ENCODE data around the gene GOLT1A.

Gene GOLT1A

DNA sequence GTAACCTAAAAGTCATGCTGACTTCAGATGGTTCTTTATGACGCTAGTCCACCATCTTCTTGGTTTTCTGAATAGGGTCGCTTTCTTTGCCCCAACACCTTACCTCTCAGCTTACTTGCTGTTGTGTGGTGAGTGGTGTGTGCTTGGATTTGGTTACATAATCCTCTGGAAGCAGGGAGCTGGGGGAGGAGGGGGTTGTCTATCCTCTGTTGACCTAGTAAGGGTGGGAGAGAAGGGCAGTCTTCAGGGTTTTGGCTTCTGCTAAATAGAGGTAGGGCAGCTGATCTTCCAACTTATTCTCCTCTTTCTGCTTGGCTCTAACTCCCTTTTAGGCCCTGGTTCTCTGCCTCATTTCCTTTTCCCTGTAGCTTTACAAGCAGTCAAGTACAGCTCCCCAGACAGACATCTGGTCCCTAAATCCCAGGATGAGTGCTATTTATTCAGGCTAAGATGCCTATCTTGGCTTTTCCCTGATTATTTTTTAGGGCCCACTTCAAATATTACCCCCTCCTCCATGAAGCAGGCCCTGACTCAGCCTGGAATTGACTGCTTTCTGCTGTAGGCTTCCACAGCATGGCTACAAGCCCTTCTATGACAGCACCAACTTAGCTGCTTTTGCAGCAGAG, 41.3 kb downstream of the GOLT1A start:
- H3K9ac ChIP-seq (ENCODE audit: low read length) = no peak overlapping the region
- no peaks in the 10 kb centered on the region for H3K9me2 ChIP-seq (ENCODE audit: low read depth, low read length)
- H4K20me1 ChIP-seq (ENCODE audit: insufficient read depth, low read length) = no peaks in the 10 kb centered on the region
- no peaks in the 10 kb centered on the region for H3K4me1 ChIP-seq (ENCODE audit: insufficient read depth, low read length, severe bottlenecking)
- TF ChIP-seq, protein P1, sequence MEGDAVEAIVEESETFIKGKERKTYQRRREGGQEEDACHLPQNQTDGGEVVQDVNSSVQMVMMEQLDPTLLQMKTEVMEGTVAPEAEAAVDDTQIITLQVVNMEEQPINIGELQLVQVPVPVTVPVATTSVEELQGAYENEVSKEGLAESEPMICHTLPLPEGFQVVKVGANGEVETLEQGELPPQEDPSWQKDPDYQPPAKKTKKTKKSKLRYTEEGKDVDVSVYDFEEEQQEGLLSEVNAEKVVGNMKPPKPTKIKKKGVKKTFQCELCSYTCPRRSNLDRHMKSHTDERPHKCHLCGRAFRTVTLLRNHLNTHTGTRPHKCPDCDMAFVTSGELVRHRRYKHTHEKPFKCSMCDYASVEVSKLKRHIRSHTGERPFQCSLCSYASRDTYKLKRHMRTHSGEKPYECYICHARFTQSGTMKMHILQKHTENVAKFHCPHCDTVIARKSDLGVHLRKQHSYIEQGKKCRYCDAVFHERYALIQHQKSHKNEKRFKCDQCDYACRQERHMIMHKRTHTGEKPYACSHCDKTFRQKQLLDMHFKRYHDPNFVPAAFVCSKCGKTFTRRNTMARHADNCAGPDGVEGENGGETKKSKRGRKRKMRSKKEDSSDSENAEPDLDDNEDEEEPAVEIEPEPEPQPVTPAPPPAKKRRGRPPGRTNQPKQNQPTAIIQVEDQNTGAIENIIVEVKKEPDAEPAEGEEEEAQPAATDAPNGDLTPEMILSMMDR (IDR thresholded peaks at IDR 0.05; ENCODE audit: low read length) = no peak
- TF ChIP-seq EZH2 (IDR thresholded peaks at IDR 0.05; ENCODE audit: borderline replicate concordance, low read length) = no peak
- no peaks in the 10 kb centered on the region for H3K36me3 ChIP-seq (ENCODE audit: insufficient read depth, low read length)
- no peak overlapping the region for H3K4me3 ChIP-seq (ENCODE audit: low read depth, low read length, poor library complexity, severe bottlenecking)
- H3K9me3 ChIP-seq (ENCODE audit: low read length) = peaks cover 22% of the 10 kb centered on the region
- no peak overlapping the region for H3K27ac ChIP-seq (ENCODE audit: low read depth, low read length, poor library complexity, severe bottlenecking)
- no peaks in the 10 kb centered on the region for H3K27me3 ChIP-seq (ENCODE audit: insufficient read depth, low read length)
- no peaks in the 10 kb centered on the region for H3K79me2 ChIP-seq (ENCODE audit: insufficient read depth, low read length)
- H3K4me2 ChIP-seq (ENCODE audit: low read length) = no peak overlapping the region
- no peak overlapping the region for H2AFZ ChIP-seq (ENCODE audit: low read length)
- no peaks in the 10 kb centered on the region for H3F3A ChIP-seq (ENCODE audit: insufficient read depth, low read length)

DNA sequence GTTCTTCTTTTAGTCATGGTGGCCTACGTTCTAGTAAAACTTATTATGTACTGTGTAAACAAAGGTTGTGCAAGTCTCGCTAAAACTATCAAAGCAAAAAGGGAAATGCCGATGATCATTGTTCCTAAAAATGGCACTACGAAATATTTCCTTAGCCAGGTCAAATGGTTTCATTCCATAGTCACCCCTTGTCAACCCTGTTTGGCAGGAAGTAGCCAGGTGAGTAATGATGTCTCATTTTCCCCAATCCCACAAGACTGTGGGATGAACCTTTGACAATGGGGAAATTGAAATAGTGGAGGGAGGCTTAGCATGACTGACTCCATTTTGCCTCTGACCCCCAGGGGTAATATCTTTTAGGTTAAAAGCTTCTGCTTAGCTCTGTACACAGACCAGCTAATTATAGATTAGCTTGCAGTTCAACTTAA, 42.0 kb downstream of the GOLT1A start:
- no peak overlapping the region for H3K9ac ChIP-seq (ENCODE audit: low read length)
- H3K36me3 ChIP-seq (ENCODE audit: insufficient read depth, low read length) = no peaks in the 10 kb centered on the region
- H3K9me2 ChIP-seq (ENCODE audit: low read depth, low read length) = no peaks in the 10 kb centered on the region
- no peak overlapping the region for H3K4me3 ChIP-seq (ENCODE audit: low read depth, low read length, poor library complexity, severe bottlenecking)
- no peaks in the 10 kb centered on the region for H3K27me3 ChIP-seq (ENCODE audit: insufficient read depth, low read length)
- no peaks in the 10 kb centered on the region for H4K20me1 ChIP-seq (ENCODE audit: insufficient read depth, low read length)
- H3K9me3 ChIP-seq (ENCODE audit: low read length) = peaks cover 22% of the 10 kb centered on the region
- TF ChIP-seq EZH2 (IDR thresholded peaks at IDR 0.05; ENCODE audit: borderline replicate concordance, low read length) = no peak
- TF ChIP-seq, protein P1 (IDR thresholded peaks at IDR 0.05; ENCODE audit: low read length) = no peak
- no peak overlapping the region for H2AFZ ChIP-seq (ENCODE audit: low read length)
- no peaks in the 10 kb centered on the region for H3K79me2 ChIP-seq (ENCODE audit: insufficient read depth, low read length)
- H3K4me1 ChIP-seq (ENCODE audit: insufficient read depth, low read length, severe bottlenecking) = no peaks in the 10 kb centered on the region
- no peaks in the 10 kb centered on the region for H3F3A ChIP-seq (ENCODE audit: insufficient read depth, low read length)
- no peak overlapping the region for H3K4me2 ChIP-seq (ENCODE audit: low read length)
- no peak overlapping the region for H3K27ac ChIP-seq (ENCODE audit: low read depth, low read length, poor library complexity, severe bottlenecking)

DNA sequence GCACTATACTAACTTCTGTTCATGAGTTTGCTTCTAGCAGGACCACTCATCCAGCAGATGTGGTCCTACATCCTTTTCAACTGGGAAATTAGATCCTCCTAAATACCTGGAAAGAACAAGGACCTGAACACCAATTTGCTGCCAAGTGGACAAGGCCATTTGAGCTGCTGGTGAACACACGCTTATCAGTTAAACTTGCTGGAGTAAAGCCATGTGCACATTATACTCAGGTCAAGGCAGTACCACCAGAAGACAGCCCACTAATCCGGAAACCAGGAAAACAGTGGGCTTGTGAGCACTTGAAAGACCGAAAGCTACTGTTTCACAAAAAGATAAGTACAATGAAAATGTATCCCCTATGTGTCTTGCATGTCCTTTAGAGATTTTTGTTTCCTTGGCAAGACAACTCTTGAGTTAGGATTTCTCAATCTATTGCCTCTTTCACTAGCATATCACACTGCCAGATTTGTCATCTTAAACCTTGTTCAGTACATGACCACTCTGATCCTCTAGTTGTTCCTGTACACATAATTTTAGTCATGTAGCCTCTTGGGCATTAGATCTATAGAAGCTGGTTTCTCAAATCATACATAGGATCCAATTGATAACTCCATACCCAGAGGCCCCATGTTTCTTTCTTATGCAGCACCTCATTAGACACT, 43.2 kb downstream of the GOLT1A start:
- TF ChIP-seq EZH2 (IDR thresholded peaks at IDR 0.05; ENCODE audit: borderline replicate concordance, low read length) = no peak
- TF ChIP-seq, protein P1 (IDR thresholded peaks at IDR 0.05; ENCODE audit: low read length) = no peak
- H3K79me2 ChIP-seq (ENCODE audit: insufficient read depth, low read length) = no peaks in the 10 kb centered on the region
- H3K27ac ChIP-seq (ENCODE audit: low read depth, low read length, poor library complexity, severe bottlenecking) = no peak overlapping the region
- H3K9ac ChIP-seq (ENCODE audit: low read length) = no peak overlapping the region
- peaks cover 22% of the 10 kb centered on the region for H3K9me3 ChIP-seq (ENCODE audit: low read length)
- H3K4me3 ChIP-seq (ENCODE audit: low read depth, low read length, poor library complexity, severe bottlenecking) = no peak overlapping the region
- no peaks in the 10 kb centered on the region for H3F3A ChIP-seq (ENCODE audit: insufficient read depth, low read length)
- no peaks in the 10 kb centered on the region for H4K20me1 ChIP-seq (ENCODE audit: insufficient read depth, low read length)
- H3K4me2 ChIP-seq (ENCODE audit: low read length) = no peak overlapping the region
- no peak overlapping the region for H2AFZ ChIP-seq (ENCODE audit: low read length)
- H3K9me2 ChIP-seq (ENCODE audit: low read depth, low read length) = no peaks in the 10 kb centered on the region
- H3K27me3 ChIP-seq (ENCODE audit: insufficient read depth, low read length) = no peaks in the 10 kb centered on the region
- H3K4me1 ChIP-seq (ENCODE audit: insufficient read depth, low read length, severe bottlenecking) = no peaks in the 10 kb centered on the region
- no peaks in the 10 kb centered on the region for H3K36me3 ChIP-seq (ENCODE audit: insufficient read depth, low read length)
